ENCODE results near the gene CENPVL3.
"Not testable (repeated sequence)": the region's sequence is repeated elsewhere in the genome, so short reads cannot be mapped to it uniquely, and the experiment has no call there.

CENPVL3 gene

DNA sequence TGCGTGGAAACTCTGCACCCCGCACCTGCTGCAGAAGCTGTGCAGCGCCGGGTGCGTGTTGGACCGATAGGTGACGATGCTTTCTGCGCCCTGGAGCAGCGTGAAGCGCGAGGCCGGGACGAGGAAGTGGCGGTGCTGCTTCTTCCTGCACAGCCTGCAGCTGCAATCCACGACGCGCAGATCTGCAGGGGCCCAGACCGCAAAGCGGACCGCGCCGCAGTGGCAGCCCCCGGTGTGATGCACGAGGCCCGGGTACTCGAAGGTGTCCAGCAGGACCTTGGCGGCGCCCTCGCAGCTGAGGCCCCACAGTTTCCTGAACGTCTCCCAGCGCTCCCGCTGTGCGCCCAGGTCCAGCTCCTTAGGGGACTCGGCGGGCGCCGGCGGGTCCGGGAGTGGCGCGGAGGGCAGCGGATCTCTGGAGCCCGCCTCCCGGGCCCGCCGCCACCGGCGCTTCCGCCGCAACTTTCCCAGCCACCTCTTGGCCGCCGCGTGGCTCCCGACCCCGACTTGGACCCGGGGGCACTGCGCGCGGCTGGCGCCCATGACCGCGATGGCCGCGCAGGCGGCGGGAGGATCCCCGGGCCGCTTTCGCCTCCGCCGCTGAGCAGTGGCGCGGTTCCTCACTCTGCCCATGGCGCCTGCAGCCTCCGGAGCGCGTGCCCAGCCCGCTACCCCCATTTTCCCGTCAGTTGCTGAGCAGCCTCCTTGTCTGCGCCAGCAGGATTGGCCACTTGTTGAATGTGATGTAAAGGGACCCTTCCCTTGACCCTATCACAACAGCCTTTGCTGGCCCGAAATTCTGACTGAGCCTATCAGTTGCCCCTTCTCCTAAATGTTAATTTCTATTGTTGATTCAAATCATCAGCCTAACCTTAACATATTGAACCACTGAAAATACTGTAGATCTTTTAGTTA is at the start of gene CENPVL3:
Gene CENPVL3 (minus strand): TSS at position 672 of the 915 bp plus-strand sequence. CDS start 39 bp downstream, at position 633.
- not testable (repeated sequence) for ATAC-seq (replicated peaks; ENCODE audit: extremely low read depth, poor library complexity, severe bottlenecking); H3K4me1 Mint-ChIP-seq; H3K36me3 Mint-ChIP-seq (ENCODE audit: insufficient read depth); DNase-seq (ENCODE audit: low spot score in 2 of 2); H3K9me3 Mint-ChIP-seq; H3K27ac Mint-ChIP-seq (ENCODE audit: low read depth)
- H3K4me3 Mint-ChIP-seq, result peak within 1 kb of the TSS; percentile 43
- H3K27me3 Mint-ChIP-seq, result peaks cover 58% of the 10 kb centered on the region

DNA sequence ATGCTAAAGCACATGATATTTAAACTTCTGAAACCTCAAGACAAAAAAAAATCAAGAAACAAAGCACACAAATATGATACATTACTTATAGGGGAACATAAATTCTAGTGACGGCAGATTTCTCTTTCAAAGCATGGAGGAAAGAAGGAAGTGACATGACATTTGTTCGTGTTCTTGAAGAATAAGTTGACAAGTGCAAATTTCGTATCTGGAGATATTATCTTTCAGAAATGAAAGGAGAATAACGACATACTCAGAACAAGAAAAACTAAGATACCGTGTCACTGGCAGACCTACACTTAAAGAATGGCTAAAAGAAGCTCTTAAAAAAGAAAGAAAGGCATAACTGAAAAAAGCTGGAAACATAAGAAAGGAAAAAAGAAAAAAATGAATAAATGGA is 47.3 kb upstream of the CENPVL3 start:
- no peak for ATAC-seq (replicated peaks; ENCODE audit: extremely low read depth, poor library complexity, severe bottlenecking)
- no peaks in the 10 kb centered on the region for H3K9me3 Mint-ChIP-seq
- H3K4me3 Mint-ChIP-seq, result no peak overlapping the region
- H3K27me3 Mint-ChIP-seq, result peaks cover 43% of the 10 kb centered on the region
- H3K36me3 Mint-ChIP-seq (ENCODE audit: insufficient read depth), result no peaks in the 10 kb centered on the region
- DNase-seq (ENCODE audit: low spot score in 2 of 2), result no peak
- no peak overlapping the region for H3K27ac Mint-ChIP-seq (ENCODE audit: low read depth)
- no peaks in the 10 kb centered on the region for H3K4me1 Mint-ChIP-seq

DNA sequence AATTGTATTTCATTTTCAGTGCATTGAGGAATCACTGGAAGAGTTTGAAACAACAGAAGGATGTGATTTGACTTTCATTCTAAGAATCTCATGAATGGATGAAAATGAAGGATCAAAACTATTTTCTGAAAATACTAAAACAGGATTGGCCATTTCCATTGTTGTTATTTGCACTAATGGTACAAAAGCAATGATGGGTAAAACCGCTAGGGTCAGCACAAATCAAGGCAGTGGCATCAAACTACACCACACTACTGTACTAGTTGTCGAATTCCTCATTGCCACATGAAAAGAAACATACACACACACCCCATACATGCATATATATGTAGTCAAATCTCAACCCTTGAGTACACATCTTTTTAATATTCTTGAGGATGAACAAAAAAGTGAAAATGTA is 24.7 kb upstream of the CENPVL3 start:
- H3K36me3 Mint-ChIP-seq (ENCODE audit: insufficient read depth), result no peaks in the 10 kb centered on the region
- no peak for DNase-seq (ENCODE audit: low spot score in 2 of 2)
- H3K4me1 Mint-ChIP-seq, result no peaks in the 10 kb centered on the region
- no peak overlapping the region for H3K27ac Mint-ChIP-seq (ENCODE audit: low read depth)
- peaks cover 38% of the 10 kb centered on the region for H3K27me3 Mint-ChIP-seq
- no peaks in the 10 kb centered on the region for H3K9me3 Mint-ChIP-seq
- no peak for ATAC-seq (replicated peaks; ENCODE audit: extremely low read depth, poor library complexity, severe bottlenecking)
- H3K4me3 Mint-ChIP-seq, result no peak overlapping the region

DNA sequence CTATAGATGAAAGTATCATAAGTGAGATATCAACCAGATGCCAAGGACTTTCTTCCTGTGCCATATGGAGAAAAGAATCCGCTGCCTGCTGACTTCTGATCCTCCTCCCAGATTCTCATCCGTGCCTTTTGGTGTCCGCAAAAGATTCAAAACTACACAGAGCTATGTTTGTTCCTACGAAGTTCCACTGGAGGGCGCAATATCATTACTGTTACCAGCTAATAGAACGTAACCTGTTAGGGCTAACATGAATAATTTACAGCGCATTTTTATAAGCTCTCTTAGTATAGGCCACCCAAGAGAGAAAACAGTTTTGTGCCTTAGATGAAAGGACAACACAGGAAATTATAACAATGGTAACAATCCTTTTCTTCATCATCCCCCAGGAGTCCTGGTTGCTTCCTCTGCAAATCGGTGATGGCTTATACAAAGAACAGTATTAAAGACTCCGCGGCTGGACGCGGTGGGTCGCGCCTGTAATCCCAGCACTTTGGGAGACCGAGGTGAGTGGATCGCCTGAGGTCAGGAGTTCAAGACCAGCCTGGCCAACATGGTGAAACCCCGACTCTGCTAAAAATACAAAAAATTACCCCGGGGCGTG is 22.8 kb upstream of the CENPVL3 start:
- DNase-seq (ENCODE audit: low spot score in 2 of 2), result no peak
- H3K4me3 Mint-ChIP-seq, result no peak overlapping the region
- no peaks in the 10 kb centered on the region for H3K4me1 Mint-ChIP-seq
- no peaks in the 10 kb centered on the region for H3K36me3 Mint-ChIP-seq (ENCODE audit: insufficient read depth)
- no peak for ATAC-seq (replicated peaks; ENCODE audit: extremely low read depth, poor library complexity, severe bottlenecking)
- no peak overlapping the region for H3K27ac Mint-ChIP-seq (ENCODE audit: low read depth)
- no peaks in the 10 kb centered on the region for H3K9me3 Mint-ChIP-seq
- H3K27me3 Mint-ChIP-seq, result peaks cover 33% of the 10 kb centered on the region

DNA sequence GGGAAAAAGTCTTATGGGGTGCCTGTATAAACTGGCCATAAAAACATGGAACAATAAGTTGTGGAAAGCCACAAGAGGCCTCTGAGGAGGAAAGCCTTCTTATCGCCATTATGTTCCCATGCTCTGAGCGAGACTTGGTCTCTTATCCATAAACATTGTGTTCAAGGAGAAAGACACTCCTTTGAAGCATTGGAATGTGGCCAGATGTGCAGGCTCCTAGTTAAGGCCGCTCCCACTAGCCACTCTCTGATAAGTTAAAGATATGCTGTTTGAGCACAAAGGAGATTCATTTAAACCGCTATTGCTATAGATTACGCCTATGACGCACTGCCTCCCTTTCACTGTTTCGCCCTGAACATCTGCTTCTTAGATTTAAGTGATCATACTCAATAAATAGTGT is 17.8 kb upstream of the CENPVL3 start:
- not testable (repeated sequence) for H3K9me3 Mint-ChIP-seq; H3K36me3 Mint-ChIP-seq (ENCODE audit: insufficient read depth); H3K4me3 Mint-ChIP-seq; ATAC-seq (replicated peaks; ENCODE audit: extremely low read depth, poor library complexity, severe bottlenecking); H3K4me1 Mint-ChIP-seq; DNase-seq (ENCODE audit: low spot score in 2 of 2); H3K27ac Mint-ChIP-seq (ENCODE audit: low read depth)
- H3K27me3 Mint-ChIP-seq, result peaks cover 44% of the 10 kb centered on the region

DNA sequence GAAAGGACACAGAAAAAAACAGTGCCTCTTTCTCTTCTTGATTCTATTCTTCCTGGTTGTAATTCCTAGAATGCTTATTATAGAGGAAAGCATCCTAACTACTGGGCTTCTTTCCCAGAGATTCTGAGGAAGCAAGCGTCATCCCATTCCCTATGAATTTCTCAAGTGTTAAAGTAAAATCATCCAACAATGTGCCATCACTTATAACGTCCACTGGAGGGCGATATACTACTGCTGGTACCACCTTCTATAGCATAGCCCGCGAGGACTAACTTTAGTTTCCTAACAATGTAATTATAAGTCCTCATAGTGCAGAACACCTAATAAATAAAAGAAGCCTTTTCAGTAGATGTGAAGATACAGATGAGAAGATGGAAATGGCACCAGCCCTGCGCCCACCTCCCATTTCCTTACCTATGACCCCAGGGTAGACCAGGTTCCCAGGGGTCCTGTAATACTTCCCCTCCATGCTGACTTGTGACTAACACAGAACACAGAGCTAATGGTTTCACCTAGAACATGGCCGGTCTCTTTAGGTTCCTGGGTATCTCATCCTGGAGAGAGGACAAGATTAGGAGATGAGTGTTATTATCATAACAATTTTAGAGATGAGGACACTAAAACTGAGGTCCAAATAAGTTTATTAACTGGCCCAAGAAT is 4.2 kb downstream of the CENPVL3 start:
- Mint-ChIP-seq H3K27me3 (peaks cover 52% of the 10 kb centered on the region), H3K36me3 (ENCODE audit: insufficient read depth) (no peaks in the 10 kb centered on the region), H3K4me1 (peaks cover 5% of the 10 kb centered on the region), H3K4me3 (no peak overlapping the region), H3K9me3 (no peaks in the 10 kb centered on the region), H3K27ac (ENCODE audit: low read depth) (no peak overlapping the region)
- ATAC-seq (replicated peaks; ENCODE audit: extremely low read depth, poor library complexity, severe bottlenecking) (no peak), DNase-seq (ENCODE audit: low spot score in 2 of 2) (no peak)

DNA sequence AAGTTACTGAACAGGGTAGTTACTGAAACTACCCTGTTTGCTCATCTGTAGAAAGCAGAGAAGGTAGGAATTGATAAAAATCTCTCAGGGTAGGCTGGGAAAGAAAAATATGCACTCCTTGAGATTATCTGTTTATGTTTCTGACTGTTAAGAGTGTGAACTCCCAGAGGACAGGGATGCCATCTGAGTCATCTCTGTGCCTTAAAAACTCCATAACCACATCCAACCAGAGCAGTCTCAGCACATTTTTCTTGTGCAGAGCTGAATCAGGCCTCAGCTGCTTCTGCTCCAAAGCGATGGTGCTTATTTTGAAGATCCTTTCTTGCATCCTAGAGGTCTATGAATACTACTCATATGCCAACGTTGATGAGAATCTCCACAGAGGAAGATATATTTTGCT is 9.9 kb downstream of the CENPVL3 start:
- Mint-ChIP-seq H3K27ac (ENCODE audit: low read depth) (no peak overlapping the region), H3K4me3 (no peak overlapping the region), H3K4me1 (no peaks in the 10 kb centered on the region), H3K9me3 (no peaks in the 10 kb centered on the region), H3K27me3 (peaks cover 24% of the 10 kb centered on the region), H3K36me3 (ENCODE audit: insufficient read depth) (no peaks in the 10 kb centered on the region)
- DNase-seq (ENCODE audit: low spot score in 2 of 2) (no peak), ATAC-seq (replicated peaks; ENCODE audit: extremely low read depth, poor library complexity, severe bottlenecking) (no peak)

DNA sequence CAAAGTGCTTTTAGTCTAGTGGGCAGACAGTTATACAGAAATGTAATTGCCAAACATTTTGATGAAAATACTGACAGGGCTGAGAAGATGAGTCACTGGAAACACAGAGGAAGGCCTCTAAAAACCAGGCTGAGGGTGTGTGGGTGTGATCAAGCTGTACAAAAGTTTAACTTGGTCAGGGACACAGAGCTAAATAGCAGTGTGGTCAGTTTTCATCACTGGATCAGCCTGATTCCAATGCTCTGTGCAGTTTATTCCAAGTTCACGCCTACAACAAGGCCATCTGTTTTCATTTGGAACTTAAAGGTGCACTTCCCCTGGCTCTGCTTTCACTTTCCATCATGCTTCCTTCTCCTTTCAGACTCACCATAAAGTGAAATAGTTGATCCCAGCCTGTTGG is 10.6 kb downstream of the CENPVL3 start:
- Mint-ChIP-seq H3K4me3 (no peak overlapping the region), H3K9me3 (no peaks in the 10 kb centered on the region), H3K36me3 (ENCODE audit: insufficient read depth) (no peaks in the 10 kb centered on the region), H3K27ac (ENCODE audit: low read depth) (no peak overlapping the region), H3K4me1 (no peaks in the 10 kb centered on the region), H3K27me3 (peaks cover 24% of the 10 kb centered on the region)
- ATAC-seq (replicated peaks; ENCODE audit: extremely low read depth, poor library complexity, severe bottlenecking), result no peak
- no peak for DNase-seq (ENCODE audit: low spot score in 2 of 2)

DNA sequence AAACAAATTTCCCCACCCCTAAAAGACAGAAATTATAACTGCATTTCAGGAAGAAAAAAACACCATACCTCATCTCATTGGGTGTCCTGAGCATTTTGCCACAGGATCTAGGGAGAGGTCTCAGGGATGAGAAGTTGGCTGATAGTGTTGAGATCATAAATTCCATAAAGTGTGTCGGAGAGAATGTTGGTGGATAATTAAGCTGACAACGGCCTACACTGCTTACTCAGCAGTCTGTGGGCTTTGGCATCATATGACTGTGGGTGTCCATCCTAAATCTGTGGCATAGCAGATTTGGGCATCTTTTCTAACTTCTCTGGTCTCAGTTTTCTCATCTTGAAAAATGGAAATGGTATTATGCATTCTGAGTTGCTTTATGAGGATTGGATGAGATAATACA is 12.3 kb downstream of the CENPVL3 start:
- ATAC-seq (replicated peaks; ENCODE audit: extremely low read depth, poor library complexity, severe bottlenecking), result no peak
- H3K27me3 Mint-ChIP-seq, result peaks cover 11% of the 10 kb centered on the region
- H3K4me1 Mint-ChIP-seq, result no peaks in the 10 kb centered on the region
- no peak overlapping the region for H3K4me3 Mint-ChIP-seq
- DNase-seq (ENCODE audit: low spot score in 2 of 2), result no peak
- no peaks in the 10 kb centered on the region for H3K36me3 Mint-ChIP-seq (ENCODE audit: insufficient read depth)
- no peak overlapping the region for H3K27ac Mint-ChIP-seq (ENCODE audit: low read depth)
- no peaks in the 10 kb centered on the region for H3K9me3 Mint-ChIP-seq

DNA sequence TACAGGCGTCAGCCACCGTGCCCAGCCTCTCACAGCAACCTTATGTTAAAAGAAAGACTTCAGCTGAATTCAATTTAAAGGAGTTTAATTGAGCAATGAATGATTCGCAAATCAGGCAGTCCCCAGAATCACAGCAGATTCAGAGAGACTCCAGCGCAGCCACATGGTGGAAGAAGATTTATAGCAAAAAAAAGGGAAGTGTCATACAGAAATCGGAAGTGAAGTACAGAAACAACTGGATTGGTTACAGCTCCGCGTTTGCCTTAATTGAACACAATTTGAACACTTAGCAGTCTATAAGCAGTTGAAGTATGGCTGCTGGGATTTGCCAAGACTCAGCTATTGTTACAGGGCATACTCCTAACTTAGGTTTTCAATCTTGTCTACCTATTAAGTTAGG is 19.8 kb downstream of the CENPVL3 start:
- Mint-ChIP-seq H3K27ac (ENCODE audit: low read depth) (no peak overlapping the region), H3K4me1 (no peaks in the 10 kb centered on the region), H3K36me3 (ENCODE audit: insufficient read depth) (no peaks in the 10 kb centered on the region), H3K9me3 (no peaks in the 10 kb centered on the region), H3K4me3 (no peak overlapping the region), H3K27me3 (peaks cover 34% of the 10 kb centered on the region)
- ATAC-seq (replicated peaks; ENCODE audit: extremely low read depth, poor library complexity, severe bottlenecking) (no peak), DNase-seq (ENCODE audit: low spot score in 2 of 2) (no peak)

DNA sequence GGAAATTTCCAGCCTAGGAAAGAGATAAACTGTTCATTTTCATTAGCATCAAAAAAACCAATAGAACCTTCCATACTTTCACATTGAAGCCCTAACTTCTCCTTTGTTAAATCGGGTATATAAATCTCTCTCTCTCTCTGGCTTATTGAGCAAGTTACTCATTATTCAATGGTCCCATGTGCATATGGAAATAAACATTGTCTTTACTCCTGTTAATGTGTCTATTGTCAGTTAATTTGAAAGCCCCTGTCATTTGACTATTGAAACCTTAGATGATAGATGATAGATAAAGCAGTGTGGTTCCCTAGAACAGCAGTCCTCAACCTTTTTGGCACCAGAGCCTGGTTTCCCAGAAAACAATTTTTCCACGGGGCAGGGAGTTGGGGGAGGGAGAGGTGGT is 46.8 kb downstream of the CENPVL3 start:
- H3K27me3 Mint-ChIP-seq, result peaks cover 4% of the 10 kb centered on the region
- H3K27ac Mint-ChIP-seq (ENCODE audit: low read depth), result no peak overlapping the region
- no peak overlapping the region for H3K4me3 Mint-ChIP-seq
- H3K9me3 Mint-ChIP-seq, result no peaks in the 10 kb centered on the region
- ATAC-seq (replicated peaks; ENCODE audit: extremely low read depth, poor library complexity, severe bottlenecking), result no peak
- no peak for DNase-seq (ENCODE audit: low spot score in 2 of 2)
- no peaks in the 10 kb centered on the region for H3K4me1 Mint-ChIP-seq
- H3K36me3 Mint-ChIP-seq (ENCODE audit: insufficient read depth), result no peaks in the 10 kb centered on the region

DNA sequence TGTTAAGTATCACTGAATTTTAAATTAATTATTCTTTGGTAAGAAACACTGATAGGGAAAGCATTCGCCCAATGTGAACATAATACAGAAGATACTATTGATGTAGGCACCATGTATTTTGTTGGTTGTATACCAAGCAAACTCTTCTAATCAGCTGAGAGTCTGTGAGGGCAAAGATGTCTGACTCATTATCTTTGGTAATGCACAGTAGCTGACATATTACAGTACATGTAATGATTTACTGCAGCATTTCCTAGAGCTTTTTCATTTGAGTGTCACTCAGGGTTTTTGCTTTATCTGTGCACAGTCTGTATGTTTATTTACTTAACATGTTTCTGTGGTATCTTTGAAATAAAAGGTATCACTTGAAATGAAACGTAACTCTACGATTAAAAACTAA is 49.2 kb downstream of the CENPVL3 start:
- no peaks in the 10 kb centered on the region for H3K27me3 Mint-ChIP-seq
- no peaks in the 10 kb centered on the region for H3K9me3 Mint-ChIP-seq
- no peak for DNase-seq (ENCODE audit: low spot score in 2 of 2)

DNA sequence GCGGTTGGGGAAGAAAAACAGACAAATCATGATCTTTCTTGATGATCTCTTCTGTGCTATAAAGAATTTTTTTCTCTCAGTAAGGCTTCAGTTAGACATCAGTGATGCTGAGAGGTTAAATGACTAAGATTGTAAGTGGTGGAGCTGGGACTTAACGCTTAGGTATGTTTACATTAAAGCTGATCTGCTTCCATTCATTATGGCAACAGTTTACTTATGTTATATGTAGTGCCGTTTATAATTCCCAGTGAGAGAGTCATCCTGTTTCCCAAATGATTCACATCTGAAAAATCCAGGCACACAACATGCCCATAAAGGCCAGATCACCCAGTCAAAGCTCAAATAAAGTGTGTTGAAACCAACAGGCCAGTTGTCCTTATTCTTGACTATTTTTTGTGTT is 50.1 kb downstream of the CENPVL3 start:
- H3K27me3 Mint-ChIP-seq, result no peaks in the 10 kb centered on the region
- H3K4me1 Mint-ChIP-seq, result no peaks in the 10 kb centered on the region
- DNase-seq (ENCODE audit: low spot score in 2 of 2) (no peak), ATAC-seq (replicated peaks; ENCODE audit: extremely low read depth, poor library complexity, severe bottlenecking) (no peak)
- no peak overlapping the region for H3K4me3 Mint-ChIP-seq
- no peaks in the 10 kb centered on the region for H3K9me3 Mint-ChIP-seq
- no peaks in the 10 kb centered on the region for H3K36me3 Mint-ChIP-seq (ENCODE audit: insufficient read depth)
- no peak overlapping the region for H3K27ac Mint-ChIP-seq (ENCODE audit: low read depth)

More for the DNA sequence above, 49.2 kb downstream of the CENPVL3 start:
- Mint-ChIP-seq H3K36me3 (ENCODE audit: insufficient read depth) (no peaks in the 10 kb centered on the region), H3K4me3 (no peak overlapping the region), H3K27ac (ENCODE audit: low read depth) (no peak overlapping the region), H3K4me1 (no peaks in the 10 kb centered on the region)
- no peak for ATAC-seq (replicated peaks; ENCODE audit: extremely low read depth, poor library complexity, severe bottlenecking)

Data from central memory CD8-positive, alpha-beta T cell (primary cell).